ENCODE data around the gene IRF9.

IRF9 gene

GRCh38 chr14:24136684-24137528 lies 24.2 kb upstream of the IRF9 start:
- H3K4me3 ChIP-seq (ENCODE audit: control insufficient read depth, low read depth, low read length), result peak overlapping the region; percentile 61
- TF ChIP-seq, protein P1, sequence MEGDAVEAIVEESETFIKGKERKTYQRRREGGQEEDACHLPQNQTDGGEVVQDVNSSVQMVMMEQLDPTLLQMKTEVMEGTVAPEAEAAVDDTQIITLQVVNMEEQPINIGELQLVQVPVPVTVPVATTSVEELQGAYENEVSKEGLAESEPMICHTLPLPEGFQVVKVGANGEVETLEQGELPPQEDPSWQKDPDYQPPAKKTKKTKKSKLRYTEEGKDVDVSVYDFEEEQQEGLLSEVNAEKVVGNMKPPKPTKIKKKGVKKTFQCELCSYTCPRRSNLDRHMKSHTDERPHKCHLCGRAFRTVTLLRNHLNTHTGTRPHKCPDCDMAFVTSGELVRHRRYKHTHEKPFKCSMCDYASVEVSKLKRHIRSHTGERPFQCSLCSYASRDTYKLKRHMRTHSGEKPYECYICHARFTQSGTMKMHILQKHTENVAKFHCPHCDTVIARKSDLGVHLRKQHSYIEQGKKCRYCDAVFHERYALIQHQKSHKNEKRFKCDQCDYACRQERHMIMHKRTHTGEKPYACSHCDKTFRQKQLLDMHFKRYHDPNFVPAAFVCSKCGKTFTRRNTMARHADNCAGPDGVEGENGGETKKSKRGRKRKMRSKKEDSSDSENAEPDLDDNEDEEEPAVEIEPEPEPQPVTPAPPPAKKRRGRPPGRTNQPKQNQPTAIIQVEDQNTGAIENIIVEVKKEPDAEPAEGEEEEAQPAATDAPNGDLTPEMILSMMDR (IDR thresholded peaks at IDR 0.05; ENCODE audit: control insufficient read depth, insufficient read depth, low read depth, low read length, missing control alignments), result no peak
- DNase-seq (ENCODE audit: low read depth), result no peak

DNA sequence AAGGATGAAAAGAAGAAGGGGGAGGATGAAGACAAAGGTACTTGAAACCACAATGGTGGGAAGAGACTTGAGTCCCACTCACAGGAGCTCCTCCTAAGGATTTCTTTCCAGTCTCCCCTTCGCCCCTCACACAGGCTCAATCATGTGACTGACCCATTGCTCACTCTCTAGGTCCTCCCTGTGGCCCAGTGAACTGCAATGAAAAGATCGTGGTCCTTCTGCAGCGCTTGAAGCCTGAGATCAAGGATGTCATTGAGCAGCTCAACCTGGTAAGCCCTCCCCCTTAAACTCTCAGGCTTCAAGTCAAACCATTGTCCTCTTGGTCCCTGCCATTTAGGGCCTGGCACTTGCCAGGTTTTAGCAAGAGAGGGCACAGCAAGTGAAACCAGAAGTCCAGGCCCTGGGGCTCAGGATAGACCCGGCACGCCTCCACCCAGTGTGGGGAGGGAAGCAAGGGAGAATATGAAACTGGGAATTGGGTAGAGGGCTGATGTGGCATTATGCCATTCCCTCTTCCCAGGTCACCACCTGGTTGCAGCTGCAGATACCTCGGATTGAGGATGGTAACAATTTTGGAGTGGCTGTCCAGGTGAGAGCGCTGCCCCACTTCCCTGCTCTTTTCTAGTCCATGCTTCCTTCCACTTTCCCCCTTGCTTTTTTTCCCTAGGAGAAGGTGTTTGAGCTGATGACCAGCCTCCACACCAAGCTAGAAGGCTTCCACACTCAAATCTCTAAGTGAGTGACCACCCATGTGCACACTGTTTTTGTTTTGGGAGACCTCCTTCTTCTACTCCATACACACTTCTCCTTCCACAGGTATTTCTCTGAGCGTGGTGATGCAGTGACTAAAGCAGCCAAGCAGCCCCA lies 23.3 kb upstream of the IRF9 start:
- DNase-seq (ENCODE audit: low read depth), result no peak
- TF ChIP-seq, protein P1 (IDR thresholded peaks at IDR 0.05; ENCODE audit: control insufficient read depth, insufficient read depth, low read depth, low read length, missing control alignments), result no peak
- no peak overlapping the region for H3K4me3 ChIP-seq (ENCODE audit: control insufficient read depth, low read depth, low read length)

DNA sequence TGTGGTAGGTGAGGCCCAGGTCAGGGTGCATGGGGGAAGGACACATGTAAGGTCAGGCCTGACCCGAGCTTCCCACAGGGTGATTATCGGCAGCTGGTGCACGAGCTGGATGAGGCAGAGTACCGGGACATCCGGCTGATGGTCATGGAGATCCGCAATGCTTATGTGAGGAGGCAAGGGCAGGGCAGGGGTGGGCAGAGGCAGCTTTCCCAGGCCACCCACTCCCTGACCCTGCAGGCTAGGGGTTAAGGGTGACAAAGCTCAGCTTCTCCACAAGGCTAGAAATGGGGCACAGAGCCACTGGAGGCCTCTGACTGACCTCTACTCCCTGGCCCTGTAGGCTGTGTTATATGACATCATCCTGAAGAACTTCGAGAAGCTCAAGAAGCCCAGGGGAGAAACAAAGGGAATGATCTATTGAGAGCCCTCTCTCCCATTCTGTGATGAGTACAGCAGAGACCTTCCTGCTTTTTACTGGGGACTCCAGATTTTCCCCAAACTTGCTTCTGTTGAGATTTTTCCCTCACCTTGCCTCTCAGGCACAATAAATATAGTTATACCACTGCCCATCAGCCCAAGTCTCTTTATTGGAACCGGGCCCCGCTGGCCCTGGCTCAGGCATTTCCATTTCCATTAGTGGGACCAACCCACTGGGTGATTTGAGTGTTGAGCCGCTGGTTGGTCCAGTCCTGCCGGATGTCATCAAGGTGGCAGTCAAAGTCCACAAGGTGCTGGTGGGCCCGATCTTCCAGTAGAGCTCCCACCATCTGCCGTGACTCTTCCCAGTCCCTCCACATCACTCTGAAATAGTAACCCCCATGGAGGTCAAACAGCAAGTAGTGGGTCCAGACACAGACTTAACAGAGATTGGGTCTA lies 22.4 kb upstream of the IRF9 start:
- no peak overlapping the region for H3K4me3 ChIP-seq (ENCODE audit: control insufficient read depth, low read depth, low read length)
- TF ChIP-seq, protein P1 (IDR thresholded peaks at IDR 0.05; ENCODE audit: control insufficient read depth, insufficient read depth, low read depth, low read length, missing control alignments), result no peak

GRCh38 chr14:24139272-24139934 lies 21.7 kb upstream of the IRF9 start:
- TF ChIP-seq, protein P1 (IDR thresholded peaks at IDR 0.05; ENCODE audit: control insufficient read depth, insufficient read depth, low read depth, low read length, missing control alignments), result no peak
- DNase-seq (ENCODE audit: low read depth), result no peak
- peak overlapping the region; percentile 9 for H3K4me3 ChIP-seq (ENCODE audit: control insufficient read depth, low read depth, low read length)

More for the DNA sequence above, 22.4 kb upstream of the IRF9 start:
- DNase-seq (ENCODE audit: low read depth), result no peak

DNA sequence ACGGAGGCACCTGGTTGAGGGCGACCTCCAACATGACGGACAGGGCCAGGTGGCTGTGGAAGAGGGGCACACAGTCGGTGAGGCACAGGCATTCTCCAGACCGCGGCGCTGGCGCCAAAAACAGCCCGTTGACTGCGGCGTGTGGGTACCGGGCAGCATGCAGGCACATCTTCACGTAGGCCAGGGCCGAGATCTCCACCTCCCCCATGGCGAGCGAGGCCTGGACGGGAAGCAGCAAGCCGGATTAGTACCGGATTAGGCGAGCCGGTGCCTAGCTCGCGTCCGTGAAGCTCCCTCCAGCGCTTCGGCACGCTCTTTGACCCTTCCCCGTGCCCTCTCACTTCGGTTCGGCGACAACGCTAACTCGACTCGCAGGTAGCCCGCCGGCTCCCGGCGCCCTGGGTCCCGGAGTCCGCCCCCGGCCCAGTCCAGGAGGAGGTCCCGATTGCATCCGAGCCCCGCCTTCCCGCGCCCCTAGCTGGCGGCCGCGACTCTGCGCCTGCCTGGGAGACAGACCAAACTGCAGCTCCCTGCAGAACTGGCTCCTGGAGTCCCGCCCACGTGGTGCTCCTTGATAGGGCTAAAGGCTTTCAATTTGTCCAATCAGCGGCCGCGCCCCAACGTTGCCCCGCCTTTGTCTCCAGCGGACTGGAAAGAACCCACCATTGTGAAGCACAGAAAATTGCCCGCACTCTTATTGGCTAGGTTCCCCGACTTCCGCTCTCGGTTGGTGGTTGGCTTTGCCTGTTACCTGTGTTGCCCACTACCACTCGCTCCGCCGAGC lies 19.8 kb upstream of the IRF9 start, which contains the start of gene EMC9:
TSS of gene EMC9 (minus strand) at position 495 of the 784 bp plus-strand sequence. CDS start at position 208, 287 bp downstream.
- DNase-seq (ENCODE audit: low read depth), result peak; percentile 95
- TF ChIP-seq, protein P1 (IDR thresholded peaks at IDR 0.05; ENCODE audit: control insufficient read depth, insufficient read depth, low read depth, low read length, missing control alignments), result peak; percentile 43
- peak within 1 kb of the TSS; percentile 99 for H3K4me3 ChIP-seq (ENCODE audit: control insufficient read depth, low read depth, low read length)

Measured in AG09309 (cell line).